Tibial nerve (tissue), 4 donors: ENCODE data around the gene TTLL1.

ENCODE experiments used
- CTCF ChIP-seq, 5 experiments: fragments of 200-600 bp in 3 of 5; fragments of 450-650 bp in 2 of 5; sonication (generic) in 3 of 5; IDR thresholded peaks; one replicate each; pipeline ENCODE4 v1.5.1; 2016 to 2019; ENCODE audit warnings: antibody characterized with exemption in 5 of 5, mild to moderate bottlenecking in 3 of 5, moderate library complexity in 2 of 5
- EP300 ChIP-seq, 2 donors: sonication (generic); formaldehyde crosslinking; IDR thresholded peaks; one replicate each; pipeline ENCODE4 v1.6.1; 2017; ENCODE audit warnings: antibody characterized with exemption in 2 of 2, mild to moderate bottlenecking in 1 of 2
- POLR2A ChIP-seq, 2 donors: fragments of 450-650 bp; IDR thresholded peaks; one replicate each; pipeline ENCODE4 v1.6.1; 2017; ENCODE audit warnings: antibody characterized with exemption in 2 of 2, mild to moderate bottlenecking in 2 of 2, moderate library complexity in 2 of 2

DNA sequence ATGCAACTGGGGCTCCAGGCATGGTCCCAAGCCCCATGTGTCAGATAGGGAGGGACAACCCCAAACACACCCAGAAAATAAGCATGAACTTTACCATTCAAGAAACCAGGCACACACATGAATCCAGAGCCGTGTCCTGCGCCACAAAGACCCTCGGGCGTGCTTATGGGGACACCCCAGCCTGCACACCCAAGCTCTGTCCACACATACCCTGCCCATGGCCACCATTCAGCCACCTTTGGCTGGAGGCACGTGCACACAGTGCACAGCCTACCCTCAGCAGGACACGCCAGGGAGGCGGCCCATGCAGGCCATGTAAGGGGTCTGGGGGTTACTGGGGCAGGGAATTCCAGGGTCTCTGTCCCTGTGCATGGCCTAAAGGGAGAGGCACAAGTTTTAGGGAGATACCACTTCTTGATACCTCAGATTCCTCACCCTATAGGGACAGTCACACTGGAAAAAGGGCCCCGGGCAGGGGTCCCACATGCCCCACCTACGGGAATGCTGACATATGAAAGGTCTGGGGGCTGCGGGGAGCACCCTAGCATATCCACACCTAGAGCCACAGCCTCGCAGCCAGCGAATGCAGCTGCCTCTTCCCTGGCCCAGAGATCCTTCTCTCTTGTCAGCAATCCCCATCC, 94.8 kb downstream of the TTLL1 start:
- TF ChIP-seq CTCF (IDR thresholded peaks at IDR 0.05) (no peak), POLR2A (IDR thresholded peaks at IDR 0.05) (no peak), EP300 (IDR thresholded peaks at IDR 0.05) (no peak)
